Astrocyte of the spinal cord (primary cell): ENCODE results near the gene ZKSCAN1.

ENCODE experiments used
- DNase-seq: peaks from one replicate; pipeline ENCODE4 v3.0.0; 2011; ENCODE audit warnings: low read depth, low spot score
- H3K4me3 ChIP-seq: 2 replicates; pipeline ENCODE4 v1.5.1; 2011; ENCODE audit warnings: low read depth, mild to moderate bottlenecking, low read length, moderate library complexity
- CTCF ChIP-seq: IDR thresholded peaks from 2 replicates; pipeline ENCODE4 v1.5.1; 2012; ENCODE audit warnings: low read depth, mild to moderate bottlenecking, low read length, inconsistent platforms
- in situ Hi-C: cut with HindIII; loops from 2 replicates; pipeline ENCODE4 v1.10.0; 2017; ENCODE audit warnings: low sequenced_read_pairs

Gene ZKSCAN1

DNA sequence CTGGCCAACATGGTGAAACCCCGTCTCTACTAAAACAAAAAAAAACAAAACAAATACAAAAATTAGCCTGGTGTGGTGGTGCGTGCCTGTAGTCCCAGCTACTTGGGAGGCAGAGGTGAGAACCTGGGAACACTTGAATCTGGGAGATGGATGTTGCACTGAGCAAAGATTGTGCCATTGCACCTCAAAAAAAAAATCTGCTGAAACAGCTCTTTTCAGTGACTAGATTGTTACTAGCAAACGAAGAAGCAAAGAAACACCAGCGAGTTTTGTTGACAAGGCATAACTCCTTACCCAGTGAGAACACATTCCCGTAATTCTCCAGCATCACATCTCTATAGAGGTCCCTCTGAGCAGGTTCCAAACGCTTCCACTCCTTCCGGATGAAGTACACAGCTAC lies 59.4 kb downstream of the ZKSCAN1 start:
- H3K4me3 ChIP-seq = no peak overlapping the region
- TF ChIP-seq CTCF = no peak
- no peak for DNase-seq
- in situ Hi-C loops = no loop called here

- no peak overlapping the region for H3K4me3 ChIP-seq
- no peak for TF ChIP-seq CTCF
- in situ Hi-C loops = no loop called here
- no peak for DNase-seq
These were observed 60.0 kb downstream of the ZKSCAN1 start for GRCh38 chr7:100075418-100075817.

DNA sequence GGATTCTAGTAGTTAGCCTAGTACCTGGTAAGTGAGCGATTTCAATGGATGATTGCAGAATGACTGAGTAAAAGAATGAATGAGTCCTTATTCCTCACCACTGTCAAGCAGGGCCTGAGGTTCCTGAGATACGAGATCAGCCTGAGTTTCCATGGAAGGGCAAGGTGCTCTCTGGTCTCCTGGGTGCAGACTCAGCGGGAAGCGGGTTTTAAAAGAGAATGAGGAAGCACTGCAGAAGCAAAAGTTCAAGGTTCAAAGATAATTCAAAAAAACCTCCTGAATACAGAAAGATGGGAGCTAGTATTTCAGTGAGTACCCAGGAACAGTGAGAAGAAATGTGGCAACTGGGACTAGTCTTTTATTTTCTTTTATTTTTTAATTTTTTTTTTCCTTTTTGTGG lies 61.8 kb downstream of the ZKSCAN1 start:
- TF ChIP-seq CTCF = no peak
- in situ Hi-C loops = no loop called here
- no peak for DNase-seq
- no peak overlapping the region for H3K4me3 ChIP-seq

- in situ Hi-C loops = no loop called here
- H3K4me3 ChIP-seq = no peak overlapping the region
- no peak for TF ChIP-seq CTCF
- DNase-seq = no peak
These were observed 63.7 kb downstream of the ZKSCAN1 start for GRCh38 chr7:100079024-100079560.

DNA sequence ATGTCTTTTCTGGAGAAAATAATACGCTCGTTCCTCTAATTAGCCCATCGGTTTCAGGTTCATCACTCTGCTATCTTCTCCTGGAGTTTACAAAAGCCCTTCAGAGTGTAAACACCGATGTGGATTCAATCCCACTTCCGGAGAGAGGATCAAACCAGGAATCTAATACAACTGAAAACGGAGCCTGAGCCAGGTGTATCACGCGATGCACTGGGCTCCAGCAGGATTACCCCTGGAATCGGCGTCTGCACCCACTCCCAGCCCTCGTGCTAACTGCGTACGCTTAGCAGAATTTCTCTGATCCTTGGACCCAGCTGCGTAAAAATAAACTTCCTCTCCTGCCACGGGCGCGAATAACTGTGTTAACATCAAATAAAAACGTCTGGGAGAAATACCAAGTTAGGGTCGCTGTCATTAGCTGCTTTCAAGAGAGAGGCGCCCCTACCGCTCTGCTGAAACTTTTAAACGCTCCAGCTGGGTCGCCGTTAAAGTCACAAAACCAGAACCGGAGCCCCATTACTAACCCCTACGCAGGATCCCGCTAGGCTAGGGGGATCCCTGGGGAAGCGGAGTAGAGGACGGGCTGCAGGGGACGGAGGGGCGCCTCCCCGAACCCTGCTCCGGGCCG lies 65.6 kb downstream of the ZKSCAN1 start:
- peak overlapping the region; percentile 97 for H3K4me3 ChIP-seq
- in situ Hi-C loops = no loop called here
- DNase-seq = no peak
- no peak for TF ChIP-seq CTCF

DNA sequence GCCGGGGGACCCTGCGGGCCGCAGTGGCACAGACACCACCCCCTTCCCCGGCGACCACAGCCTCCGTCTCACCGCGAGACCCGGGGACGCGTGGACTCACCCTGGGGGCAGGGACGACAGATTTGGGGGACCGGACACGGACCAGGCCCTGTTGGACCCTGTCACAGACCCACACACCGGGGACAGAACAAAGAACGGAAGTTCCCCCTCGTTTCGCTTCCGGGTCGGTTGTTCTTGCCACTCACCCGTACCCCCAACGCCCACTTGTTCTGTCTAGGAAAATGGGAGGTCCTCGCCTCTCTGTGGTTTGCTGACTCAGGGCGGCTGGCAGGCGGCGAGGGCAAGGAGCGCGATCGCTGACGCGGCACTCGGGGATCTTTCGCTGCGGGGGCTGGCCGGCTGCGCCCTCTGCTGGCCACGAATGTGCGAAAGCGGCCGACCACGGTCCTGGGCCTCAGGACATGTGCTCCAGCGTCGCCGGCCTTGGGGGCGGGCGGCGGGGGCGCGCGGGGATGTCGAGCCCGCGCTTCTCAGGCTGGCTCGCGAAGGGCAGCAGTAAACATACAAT lies 66.2 kb downstream of the ZKSCAN1 start, which contains the start of gene ZNF3:
ZNF3 (minus strand) TSS at position 189 of the 568 bp plus-strand sequence. CDS start 4,366 bp downstream, outside the sequence.
- in situ Hi-C loops = no loop called here
- DNase-seq = peak; percentile 99
- peak; percentile 78 for TF ChIP-seq CTCF
- H3K4me3 ChIP-seq = peak within 1 kb of the TSS; percentile 97
